GM18505 (cell line): ENCODE data around the gene UVRAG.

Experiments
- ATAC-seq: cut with Tn5 transposase; IDR thresholded peaks from one replicate; pipeline ENCODE4 v1.9.1; 2021; ENCODE audit not compliant: unreplicated experiment
- POLR2A ChIP-seq: IDR thresholded peaks from 4 replicates; pipeline ENCODE4 v1.6.1; 2011; ENCODE audit warnings: borderline replicate concordance; ENCODE audit not compliant: insufficient read depth, insufficient read length; ENCODE audit errors: extremely low read depth

UVRAG gene

GRCh38 chr11:76188873-76189272 is 373.9 kb downstream of the UVRAG start:
- ATAC-seq = no peak
- no peak for TF ChIP-seq POLR2A

DNA sequence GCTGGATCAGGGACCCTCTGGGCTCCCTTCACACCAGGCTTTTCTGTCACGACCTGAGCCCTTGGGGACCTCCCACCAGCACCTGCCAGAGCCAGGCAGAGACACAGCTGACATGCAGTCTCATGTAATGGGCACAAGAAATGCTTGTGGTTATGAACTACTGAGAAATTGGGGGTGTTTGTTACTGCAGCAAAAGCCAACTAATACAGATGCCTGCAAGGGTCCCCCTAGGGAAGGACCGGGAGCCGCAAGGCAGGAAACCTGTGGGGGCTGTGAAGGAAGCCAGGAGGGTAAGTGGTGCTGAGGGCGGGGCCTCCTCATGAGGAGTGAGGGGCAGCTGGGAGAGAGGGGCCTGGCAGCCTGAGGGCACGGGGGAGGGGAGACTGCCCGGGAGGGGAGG is 374.7 kb downstream of the UVRAG start:
- no peak for ATAC-seq
- TF ChIP-seq POLR2A = no peak

GRCh38 chr11:76190376-76190775 is 375.4 kb downstream of the UVRAG start:
- ATAC-seq = no peak
- no peak for TF ChIP-seq POLR2A
